PC-9 (cell line): Measurements from ENCODE around the gene BHLHA15.

Experiments
- EZH2 ChIP-seq: fragments of 200-600 bp; sonication (generic); IDR thresholded peaks from 2 replicates; pipeline ENCODE4 v1.8.0; 2017; ENCODE audit warnings: antibody characterized with exemption, low read depth
- TF ChIP-seq, protein P1 (sequence below): fragments of 200-600 bp; sonication (generic); conservative IDR thresholded peaks from 2 replicates; pipeline ENCODE4 v1.6.1; 2017; ENCODE audit warnings: mixed run types, antibody characterized with exemption, mild to moderate bottlenecking, moderate library complexity

DNA sequence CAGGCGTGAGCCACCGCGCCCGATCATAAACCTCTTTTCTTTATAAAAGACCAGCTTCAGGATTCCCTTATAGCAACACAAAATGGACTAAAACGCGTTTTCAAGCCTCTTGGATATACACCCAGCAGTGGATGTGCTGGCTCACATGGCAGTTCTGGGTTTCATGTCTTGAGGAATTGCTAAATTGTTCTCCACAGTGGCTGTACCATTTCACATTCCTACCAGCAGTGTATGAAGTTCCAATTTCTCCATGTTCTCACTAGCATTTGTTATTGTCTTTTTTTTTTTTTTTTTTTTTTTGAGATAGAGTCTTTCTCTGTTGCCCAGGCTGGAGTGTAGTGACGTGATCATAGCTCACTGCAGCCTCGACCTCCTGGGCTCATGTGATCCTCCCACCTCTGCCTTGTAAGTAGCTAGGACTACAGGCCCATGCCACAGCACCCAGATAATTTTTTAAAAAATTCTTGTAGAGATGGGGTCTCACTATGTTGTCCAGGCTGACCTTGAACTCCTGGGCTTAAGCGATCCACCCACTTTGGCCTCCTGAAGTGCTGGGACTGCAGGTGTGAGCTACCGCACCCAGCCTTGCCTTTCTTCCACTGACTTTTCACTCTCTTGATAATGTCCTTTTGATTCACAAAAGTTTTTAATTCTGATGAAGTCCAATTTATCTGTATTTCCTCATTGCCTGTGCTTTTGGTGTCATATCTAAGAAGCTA, 23.3 kb downstream of the BHLHA15 start:
- TF ChIP-seq, protein P1, sequence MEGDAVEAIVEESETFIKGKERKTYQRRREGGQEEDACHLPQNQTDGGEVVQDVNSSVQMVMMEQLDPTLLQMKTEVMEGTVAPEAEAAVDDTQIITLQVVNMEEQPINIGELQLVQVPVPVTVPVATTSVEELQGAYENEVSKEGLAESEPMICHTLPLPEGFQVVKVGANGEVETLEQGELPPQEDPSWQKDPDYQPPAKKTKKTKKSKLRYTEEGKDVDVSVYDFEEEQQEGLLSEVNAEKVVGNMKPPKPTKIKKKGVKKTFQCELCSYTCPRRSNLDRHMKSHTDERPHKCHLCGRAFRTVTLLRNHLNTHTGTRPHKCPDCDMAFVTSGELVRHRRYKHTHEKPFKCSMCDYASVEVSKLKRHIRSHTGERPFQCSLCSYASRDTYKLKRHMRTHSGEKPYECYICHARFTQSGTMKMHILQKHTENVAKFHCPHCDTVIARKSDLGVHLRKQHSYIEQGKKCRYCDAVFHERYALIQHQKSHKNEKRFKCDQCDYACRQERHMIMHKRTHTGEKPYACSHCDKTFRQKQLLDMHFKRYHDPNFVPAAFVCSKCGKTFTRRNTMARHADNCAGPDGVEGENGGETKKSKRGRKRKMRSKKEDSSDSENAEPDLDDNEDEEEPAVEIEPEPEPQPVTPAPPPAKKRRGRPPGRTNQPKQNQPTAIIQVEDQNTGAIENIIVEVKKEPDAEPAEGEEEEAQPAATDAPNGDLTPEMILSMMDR = no peak
- TF ChIP-seq EZH2 = no peak
